ENCODE measurements around the gene FRMD6. TPM values are rescaled to one million over a fixed set of nuclear protein-coding genes. Genes with fewer than 3 reads are reported as not detected.

The FRMD6 gene
- total and polyA plus RNA-seq, 9 of the 15 experiments (the other 6 are each of a cell fraction or from before 2014, with no cell fraction given) = 0.11 to 0.92 (median 0.53) TPM

- TF ChIP-seq GMEB1 (CRISPR knock-in tag; IDR thresholded peaks at IDR 0.05) = no peak
- TF ChIP-seq PREB (CRISPR knock-in tag; IDR thresholded peaks at IDR 0.05) = no peak
- TF ChIP-seq RUNX1 (IDR thresholded peaks at IDR 0.05; ENCODE audit: low read depth) = no peak
- no peak for TF ChIP-seq E4F1 (CRISPR knock-in tag; IDR thresholded peaks at IDR 0.05; ENCODE audit: borderline replicate concordance)
- no peak for TF ChIP-seq SMAD3 (CRISPR knock-in tag; conservative IDR thresholded peaks at IDR 0.05)
- TF ChIP-seq ZNF143 (CRISPR knock-in tag; IDR thresholded peaks at IDR 0.05) = no peak
- no peak for TF ChIP-seq GTF2A2 (tag; IDR thresholded peaks at IDR 0.05)
- TF ChIP-seq SPI1 (IDR thresholded peaks at IDR 0.05; ENCODE audit: borderline replicate concordance, low read depth, low read length) = no peak
- no peak for TF ChIP-seq HMG20B (CRISPR knock-in tag; IDR thresholded peaks at IDR 0.05)
- no peak for TF ChIP-seq CTCFL (IDR thresholded peaks at IDR 0.05; ENCODE audit: borderline replicate concordance, insufficient read depth, low read depth, low read length, poor library complexity, severe bottlenecking)
- no peak for TF ChIP-seq E2F1 (CRISPR knock-in tag; IDR thresholded peaks at IDR 0.05)
Observed at GRCh38 chr14:51626185-51626584, 25.5 kb upstream of the FRMD6 start (continued).
